Fibroblast of lung (primary cell): ENCODE measurements around the gene PCDH12. TPM values are rescaled to one million over a fixed set of nuclear protein-coding genes. Genes with fewer than 3 reads are reported as not detected.

Source experiments
- DNase-seq, 2 donors: peaks; one replicate each; pipeline versions ENCODE4 v3.0.0 to v3.0.0-alpha.2; 2010; ENCODE audit warnings: low read depth in 2 of 2
- H2AFZ ChIP-seq: 2 replicates; pipeline ENCODE4 v1.5.1; 2012; ENCODE audit warnings: low read length, control low read depth, inconsistent platforms
- H3K27ac ChIP-seq: 2 replicates; pipeline ENCODE4 v1.5.1; 2011; ENCODE audit warnings: low read length, control low read depth; ENCODE audit not compliant: insufficient read depth
- H3K27me3 ChIP-seq: 2 replicates; pipeline ENCODE4 v1.5.1; 2011; ENCODE audit warnings: mild to moderate bottlenecking, low read length; ENCODE audit not compliant: control insufficient read depth, insufficient read depth
- H3K36me3 ChIP-seq: 2 replicates; pipeline ENCODE4 v1.5.1; 2011; ENCODE audit warnings: low read length; ENCODE audit not compliant: control insufficient read depth, insufficient read depth
- H3K4me1 ChIP-seq: 2 replicates; pipeline ENCODE4 v1.5.1; 2011; ENCODE audit warnings: low read length; ENCODE audit not compliant: control insufficient read depth, insufficient read depth; ENCODE audit errors: extremely low read depth
- H3K4me2 ChIP-seq: 2 replicates; pipeline ENCODE4 v1.5.1; 2011; ENCODE audit warnings: low read length, control low read depth; ENCODE audit not compliant: insufficient read depth; ENCODE audit errors: extremely low read depth
- H3K4me3 ChIP-seq, 4 experiments: fragments of 200-600 bp in 1 of 4; sonication (generic) in 1 of 4; replicated peaks in 1 of 4; 2 replicates each; pipeline ENCODE4 v1.5.1; 2011 to 2016; ENCODE audit warnings: low read length in 4 of 4, low read depth in 3 of 4, mild to moderate bottlenecking in 3 of 4, control low read depth in 2 of 4, inconsistent platforms in 1 of 4, mixed read lengths in 1 of 4; ENCODE audit not compliant: insufficient read depth in 1 of 4; ENCODE audit errors: control extremely low read depth in 1 of 4
- H3K79me2 ChIP-seq: 2 replicates; pipeline ENCODE4 v1.5.1; 2012; ENCODE audit warnings: mild to moderate bottlenecking, low read length, inconsistent platforms; ENCODE audit not compliant: control insufficient read depth, insufficient read depth
- H3K9ac ChIP-seq: 2 replicates; pipeline ENCODE4 v1.5.1; 2011; ENCODE audit warnings: mild to moderate bottlenecking, low read length, control low read depth; ENCODE audit not compliant: insufficient read depth
- H3K9me3 ChIP-seq: 2 replicates; pipeline ENCODE4 v1.5.1; 2012; ENCODE audit warnings: low read depth, low read length; ENCODE audit not compliant: control insufficient read depth, insufficient read depth
- H4K20me1 ChIP-seq: 2 replicates; pipeline ENCODE4 v1.5.1; 2011; ENCODE audit warnings: low read length; ENCODE audit not compliant: control insufficient read depth, insufficient read depth; ENCODE audit errors: extremely low read depth
- CTCF ChIP-seq, 2 donors: IDR thresholded peaks in 1 of 2; conservative IDR thresholded peaks in 1 of 2; 1 replicate in 1 of 2; 2 replicates in 1 of 2; pipeline ENCODE4 v1.5.1; 2011 to 2012; ENCODE audit warnings: low read length in 2 of 2, control low read depth in 1 of 2, inconsistent platforms in 1 of 2, low read depth in 1 of 2, mild to moderate bottlenecking in 1 of 2
- EZH2 ChIP-seq: IDR thresholded peaks from 2 replicates; pipeline ENCODE4 v1.5.1; 2012; ENCODE audit warnings: low read length, control low read depth, mild to moderate bottlenecking; ENCODE audit errors: missing control alignments
- polyA plus RNA-seq, 2 donors: library from polyadenylated mRNA; depleted of rRNA in 1 of 2; stranded (reverse) in 1 of 2; unstranded in 1 of 2; fragments of >200 nt; gene quantifications; 2 replicates each; pipeline ENCODE4 v1.2.1, GENCODE V29; 2011 to 2012; ENCODE audit warnings: missing spikeins in 1 of 2
- total RNA-seq: library from RNA; depleted of rRNA; stranded (reverse); fragments of >200 nt; gene quantifications from 2 replicates; pipeline ENCODE4 v1.2.1, GENCODE V29; 2014

Gene PCDH12
- total and polyA plus RNA-seq, 2 donors (not counting 1 experiment from before 2014, with no cell fraction given): under 0.01 to 0.02 TPM

- no peak overlapping the region for H2AFZ ChIP-seq
- H3K27me3 ChIP-seq: no peaks in the 10 kb centered on the region
- no peaks in the 10 kb centered on the region for H3K9me3 ChIP-seq
- H3K9ac ChIP-seq: no peak overlapping the region
- H3K27ac ChIP-seq: no peak overlapping the region
- H3K36me3 ChIP-seq: peaks cover 12% of the 10 kb centered on the region
- peaks cover 6% of the 10 kb centered on the region for H3K79me2 ChIP-seq
- no peak for TF ChIP-seq CTCF (conservative IDR thresholded peaks at IDR 0.05 in 1 of 2, IDR thresholded peaks at IDR 0.05 in 1 of 2; ENCODE audit: low read depth in 1 of 2, low read length in 2 of 2)
- TF ChIP-seq EZH2: no peak
- no peaks in the 10 kb centered on the region for H4K20me1 ChIP-seq
- no peak overlapping the region for H3K4me2 ChIP-seq
- H3K4me3 ChIP-seq: no peak overlapping the region
- no peak for DNase-seq
- H3K4me1 ChIP-seq: peaks cover 12% of the 10 kb centered on the region
Observed at GRCh38 chr5:141976176-141976575, 18.2 kb upstream of the PCDH12 start.

DNA sequence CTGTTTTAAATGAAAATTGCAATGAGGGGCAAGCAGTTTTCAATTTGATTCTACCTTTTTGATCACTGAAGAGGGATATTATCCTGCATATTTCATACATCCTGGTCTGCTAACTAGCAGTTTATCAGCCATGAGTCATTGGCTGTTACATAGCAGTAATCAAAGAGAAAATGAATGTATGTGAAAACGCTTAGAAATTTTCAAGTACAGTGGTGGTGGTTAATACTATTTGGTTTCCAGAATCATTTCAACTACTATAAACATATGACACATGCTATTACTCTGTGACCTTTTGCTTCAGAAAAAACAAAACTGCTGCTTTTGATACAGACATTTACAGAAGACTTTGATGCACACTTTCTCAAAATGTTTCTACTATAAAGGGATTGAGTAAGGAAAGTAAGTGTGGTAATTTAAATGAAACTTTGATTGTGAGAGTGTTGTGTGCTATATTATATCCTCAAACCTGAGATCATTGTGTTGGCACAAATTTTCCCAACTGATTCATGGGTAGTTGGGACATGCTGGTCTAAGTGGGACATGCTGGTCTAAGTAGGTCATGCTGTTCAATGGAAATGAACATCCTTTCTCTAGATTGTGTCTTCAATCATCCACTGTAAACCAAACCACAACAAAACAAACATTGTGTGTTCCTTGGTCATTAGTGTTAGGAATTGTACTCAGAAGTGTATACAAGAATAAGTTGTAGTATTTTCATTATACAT is 16.0 kb upstream of the PCDH12 start:
- H3K4me2 ChIP-seq: peak overlapping the region; percentile 46
- H3K27ac ChIP-seq: no peak overlapping the region
- TF ChIP-seq EZH2 (no peak), CTCF (conservative IDR thresholded peaks at IDR 0.05 in 1 of 2, IDR thresholded peaks at IDR 0.05 in 1 of 2; ENCODE audit: low read depth in 1 of 2, low read length in 2 of 2) (no peak)
- H2AFZ ChIP-seq: no peak overlapping the region
- no peak overlapping the region for H3K9ac ChIP-seq
- no peaks in the 10 kb centered on the region for H4K20me1 ChIP-seq
- H3K27me3 ChIP-seq: no peaks in the 10 kb centered on the region
- H3K4me1 ChIP-seq: peaks cover 19% of the 10 kb centered on the region
- peaks cover 22% of the 10 kb centered on the region for H3K79me2 ChIP-seq
- no peaks in the 10 kb centered on the region for H3K9me3 ChIP-seq
- peak overlapping the region in 1 of 4 experiments; percentile 23 for H3K4me3 ChIP-seq
- DNase-seq: peak; percentile 78 to 83
- peaks cover 8% of the 10 kb centered on the region for H3K36me3 ChIP-seq

DNA sequence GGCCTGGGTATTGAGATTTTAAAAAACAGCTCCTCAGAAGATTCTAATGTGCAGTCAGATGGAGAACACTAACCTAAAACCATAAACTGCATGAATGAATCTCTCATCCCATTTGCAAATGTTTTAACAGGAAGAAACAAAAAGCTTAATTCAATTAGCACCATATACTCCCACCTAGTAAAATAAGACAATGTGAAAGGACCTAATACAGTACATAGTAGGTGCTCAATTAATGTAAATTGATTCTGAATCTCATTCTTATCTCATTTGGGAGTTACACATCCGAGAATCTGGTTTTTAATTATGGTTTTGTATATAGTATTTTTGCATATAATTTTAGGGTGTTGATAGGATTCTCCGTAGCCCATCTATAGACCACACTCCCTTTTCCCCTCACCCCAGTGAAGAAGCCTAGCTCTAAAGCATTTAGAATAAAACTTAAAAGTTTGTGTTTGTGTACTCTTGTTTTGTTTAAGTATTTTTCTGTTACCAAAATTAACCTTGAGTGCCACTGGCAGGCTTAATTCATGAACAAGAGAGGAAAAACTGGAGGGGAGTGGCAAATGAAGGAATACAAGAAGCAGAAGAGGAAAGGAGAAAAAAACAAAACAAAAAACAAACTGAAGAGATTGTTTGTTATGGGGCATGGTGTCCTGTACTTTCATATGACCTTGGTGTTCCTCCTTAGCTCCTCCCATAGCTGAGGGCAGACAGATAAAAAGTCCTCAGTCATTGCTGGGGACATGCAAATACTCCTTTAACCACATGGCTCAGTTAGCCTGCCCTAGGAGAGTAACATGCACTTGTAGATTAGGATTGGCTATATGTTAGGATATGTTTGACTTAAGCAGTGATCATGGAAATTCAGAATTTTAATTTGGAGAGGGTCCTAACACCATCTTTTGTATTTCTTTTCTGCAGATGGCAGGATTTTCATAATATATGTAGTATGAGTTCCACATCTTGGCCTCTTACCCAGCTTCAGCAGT is 12.1 kb upstream of the PCDH12 start:
- Histone ChIP-seq H3K79me2 (peaks cover 22% of the 10 kb centered on the region), H4K20me1 (no peaks in the 10 kb centered on the region), H3K9ac (peak overlapping the region; percentile 91), H2AFZ (no peak overlapping the region), H3K36me3 (no peaks in the 10 kb centered on the region), H3K4me3 (peak overlapping the region; percentile 70 to 95 (median 77)), H3K27me3 (no peaks in the 10 kb centered on the region), H3K4me1 (peaks cover 19% of the 10 kb centered on the region), H3K4me2 (peak overlapping the region; percentile 96), H3K27ac (peak overlapping the region; percentile 93), H3K9me3 (no peaks in the 10 kb centered on the region)
- DNase-seq: peak in 1 of 2 donors; percentile 11
- TF ChIP-seq CTCF (conservative IDR thresholded peaks at IDR 0.05 in 1 of 2, IDR thresholded peaks at IDR 0.05 in 1 of 2; ENCODE audit: low read depth in 1 of 2, low read length in 2 of 2): no peak
- TF ChIP-seq EZH2: no peak
